ENCODE data around the gene LRRC27.

- TF ChIP-seq CTCF (IDR thresholded peaks at IDR 0.05) (no peak), POLR2A (IDR thresholded peaks at IDR 0.05) (no peak)
Measured at GRCh38 chr10:132416566-132417256, 84.7 kb downstream of the LRRC27 start.

Data from esophagus squamous epithelium (tissue), 4 donors.